CD4-positive, alpha-beta T cell treated with Interleukin-21 for 1 hour (primary cell): ENCODE measurements around the gene EPB41L2.
"Not testable (repeated sequence)": the region's sequence is repeated elsewhere in the genome, so short reads cannot be mapped to it uniquely, and the experiment has no call there.

Experiments used
- DNase-seq: peaks from one replicate; pipeline ENCODE4 v3.0.0-alpha.2; 2020

EPB41L2 gene

GRCh38 chr6:130971504-130971903 is 91.5 kb downstream of the EPB41L2 start:
- no peak for DNase-seq

DNA sequence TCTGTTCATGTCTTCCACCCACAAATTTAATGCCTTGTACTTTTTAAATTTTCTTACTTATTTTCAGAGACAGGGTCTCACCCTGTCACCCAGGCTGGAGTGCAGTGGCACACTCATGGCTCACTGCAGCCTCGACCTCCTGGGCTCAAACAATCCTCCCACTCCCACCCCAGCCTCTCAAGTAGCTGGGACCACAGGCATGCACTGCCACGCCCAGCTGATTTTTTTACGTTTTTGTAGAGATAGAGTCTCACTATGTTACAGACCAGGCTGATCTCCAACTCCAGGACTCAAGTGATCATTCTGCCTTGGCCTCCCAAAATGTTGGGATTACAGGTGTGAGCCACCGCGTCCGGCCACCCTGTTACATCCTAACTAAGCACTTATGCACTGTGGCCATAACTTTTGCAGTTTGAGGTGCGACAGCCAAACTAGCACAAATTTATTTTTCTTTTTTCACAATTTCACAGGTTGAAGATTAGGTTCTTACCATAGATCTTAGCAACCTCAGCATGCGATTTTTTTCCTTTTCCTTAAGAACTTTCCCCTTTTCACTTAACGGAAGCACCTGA is 92.1 kb downstream of the EPB41L2 start:
- DNase-seq, result no peak

GRCh38 chr6:130969791-130970491 is 93.1 kb downstream of the EPB41L2 start:
- no peak for DNase-seq

GRCh38 chr6:130969166-130969565 is 93.9 kb downstream of the EPB41L2 start:
- DNase-seq, result no peak

GRCh38 chr6:130968476-130968875 is 94.6 kb downstream of the EPB41L2 start:
- DNase-seq, result no peak

GRCh38 chr6:130967502-130968445 is 95.3 kb downstream of the EPB41L2 start:
- DNase-seq, result no peak

GRCh38 chr6:130966344-130966980 is 96.6 kb downstream of the EPB41L2 start:
- no peak for DNase-seq

- no peak for DNase-seq
These were observed 97.4 kb downstream of the EPB41L2 start for GRCh38 chr6:130965656-130966055.

DNA sequence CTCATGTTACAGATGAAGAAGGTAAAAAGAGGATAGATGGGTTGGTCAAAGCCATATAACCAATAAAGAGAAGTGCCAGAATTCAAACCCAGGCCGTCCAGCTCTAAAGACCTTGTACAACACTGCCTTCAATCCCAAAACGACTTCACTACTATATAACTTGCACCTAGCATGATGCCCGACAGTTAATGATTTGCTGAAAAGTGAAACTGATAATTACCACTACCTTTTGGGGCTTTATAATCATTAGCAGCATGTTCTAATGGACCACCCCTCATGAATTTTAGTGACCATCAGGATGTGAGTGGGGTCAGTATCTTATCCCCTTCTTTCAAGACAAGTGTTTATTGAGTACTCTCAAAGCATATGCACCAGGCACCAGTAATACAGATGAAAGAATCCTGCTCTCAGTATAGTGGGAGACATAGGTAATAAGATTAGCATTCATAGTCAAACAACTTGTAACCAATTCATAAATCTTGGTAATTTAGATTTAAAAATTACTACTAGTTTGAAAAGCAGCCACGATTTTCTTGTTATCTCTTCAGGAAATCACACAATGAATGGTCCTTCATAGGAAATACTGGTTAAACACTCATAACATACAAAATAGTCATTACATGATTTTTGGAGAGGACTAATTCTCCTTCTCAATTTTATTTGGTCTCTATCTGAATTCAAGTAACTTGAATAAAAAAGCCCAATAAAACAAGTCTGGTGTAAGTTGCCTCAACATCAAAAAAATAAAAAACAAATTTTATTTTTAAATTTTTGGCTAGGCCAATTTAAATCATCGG is 98.0 kb downstream of the EPB41L2 start:
- no peak for DNase-seq

- DNase-seq, result no peak
These were observed 98.8 kb downstream of the EPB41L2 start for GRCh38 chr6:130964289-130964688.

GRCh38 chr6:130962966-130963365 is 100.1 kb downstream of the EPB41L2 start:
- DNase-seq, result no peak

DNA sequence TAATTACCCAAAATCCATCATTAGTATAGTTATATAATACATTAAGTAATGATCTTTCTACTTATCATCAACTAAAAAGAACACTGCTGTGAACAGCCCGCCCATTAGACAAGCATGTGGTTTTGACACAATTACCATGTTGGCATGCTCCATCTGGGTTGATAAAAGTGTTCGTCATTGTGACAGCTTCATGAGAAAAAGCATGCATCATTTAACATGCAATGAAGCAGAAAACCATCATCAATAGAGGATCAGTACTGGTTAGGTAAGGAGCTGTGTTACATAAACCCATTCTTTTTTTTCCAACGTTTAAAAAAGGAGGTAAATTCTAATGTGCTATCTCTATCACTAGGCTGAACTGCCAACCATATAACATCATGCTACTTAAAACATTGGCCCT is 101.9 kb downstream of the EPB41L2 start:
- DNase-seq, result no peak

GRCh38 chr6:130959951-130960350 is 103.1 kb downstream of the EPB41L2 start:
- DNase-seq, result no peak

DNA sequence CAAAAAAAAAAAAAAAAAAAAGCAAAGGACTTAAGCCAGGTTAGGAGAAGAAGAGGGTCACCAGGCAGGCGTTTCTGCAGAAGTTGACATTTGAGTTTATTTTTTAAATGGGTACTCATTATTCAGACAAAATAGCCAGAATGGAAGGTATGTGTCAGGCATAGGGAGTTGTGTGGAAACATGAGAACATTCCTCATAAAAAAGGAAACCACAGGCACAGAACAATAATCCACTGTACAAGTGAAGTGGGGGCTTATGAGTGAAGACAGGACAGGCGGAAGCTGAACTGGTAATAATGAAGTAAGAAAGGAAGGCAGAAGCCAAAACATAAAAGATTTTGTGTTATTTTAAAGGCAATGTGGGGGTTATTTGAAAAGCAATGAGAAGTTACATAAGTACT is 104.6 kb downstream of the EPB41L2 start:
- DNase-seq, result no peak

DNA sequence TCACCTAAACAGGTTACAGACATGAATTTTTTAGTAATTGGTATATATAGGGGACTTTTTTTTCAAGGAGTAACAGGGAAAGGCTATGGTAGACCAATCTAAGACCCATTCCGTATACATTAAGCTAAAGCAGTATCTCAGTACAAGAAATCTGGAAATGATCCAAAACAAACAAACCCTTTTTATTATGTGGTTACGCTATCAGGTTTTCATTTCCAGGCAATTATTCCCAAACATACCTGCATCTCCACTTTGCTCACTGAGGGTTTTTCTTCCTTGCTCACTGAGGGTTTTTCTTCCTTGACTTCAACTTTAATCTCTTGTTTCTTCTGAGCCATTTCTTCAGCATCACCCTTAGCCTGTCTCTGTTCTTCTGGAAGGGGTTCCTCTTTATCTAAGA is 107.3 kb downstream of the EPB41L2 start:
- DNase-seq, result no peak

GRCh38 chr6:130949553-130949952 is 113.5 kb downstream of the EPB41L2 start:
- DNase-seq, result no peak

GRCh38 chr6:130947464-130947863 is 115.6 kb downstream of the EPB41L2 start:
- no peak for DNase-seq

- no peak for DNase-seq
These were observed 117.0 kb downstream of the EPB41L2 start for GRCh38 chr6:130946076-130946475.

GRCh38 chr6:130945401-130945919 is 117.6 kb downstream of the EPB41L2 start:
- DNase-seq, result no peak

DNA sequence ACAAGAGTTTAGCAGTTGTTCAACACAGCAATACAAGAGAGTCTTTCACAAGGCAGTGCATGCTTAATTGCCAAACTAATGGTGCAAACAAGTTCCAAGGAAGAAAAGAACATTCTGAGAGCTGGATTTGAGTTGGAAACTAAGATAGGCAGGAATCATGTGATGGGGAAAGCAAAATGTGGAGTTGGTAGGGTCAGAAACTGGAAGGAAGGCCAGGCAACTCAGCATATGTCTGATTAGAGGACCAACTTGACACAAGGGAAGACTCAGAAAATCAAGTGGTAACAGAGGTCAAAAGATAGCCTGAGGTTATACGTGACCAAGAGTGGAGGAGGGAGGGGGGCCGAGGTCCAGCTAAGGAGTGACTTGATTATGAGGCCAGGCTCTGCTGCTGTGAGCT is 118.6 kb downstream of the EPB41L2 start:
- no peak for DNase-seq

DNA sequence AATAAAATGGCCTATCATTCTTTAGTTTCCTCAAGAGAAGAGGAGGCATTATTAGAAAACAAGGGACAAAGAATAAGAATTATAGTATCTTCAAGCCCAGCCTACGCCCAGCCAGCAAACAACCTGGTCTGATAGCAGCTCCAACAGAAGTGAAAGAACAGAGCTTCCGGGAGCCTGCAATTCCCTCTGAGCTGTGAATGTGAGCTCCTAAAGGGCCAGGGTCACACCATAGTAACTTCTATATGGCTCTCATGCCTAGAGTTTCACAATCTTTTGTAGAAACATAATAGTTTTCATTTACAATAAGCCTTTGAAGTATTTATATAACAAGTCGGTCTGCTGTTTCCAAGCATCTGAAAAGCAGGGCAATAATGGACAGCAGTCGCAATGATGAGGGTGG is 119.3 kb downstream of the EPB41L2 start:
- no peak for DNase-seq

- DNase-seq, result not testable (repeated sequence)
These were observed 120.3 kb downstream of the EPB41L2 start for GRCh38 chr6:130942752-130943151.
